Measurements from ENCODE around the gene COQ10A.

The COQ10A gene

GRCh38 chr12:56266693-56267442 lies at the start of gene COQ10A:
COQ10A (plus strand) TSS chr12:56266942; CDS start chr12:56267119, 177 bp downstream.
- CTCF ChIA-PET: interaction anchor here (0.7 to 1.2 kb wide), 4 partner anchors 8 to 197 kb away, joined by 3 to 6 read pairs (median 3); partner anchors contain the start of genes ANKRD52, CNPY2 and CS
- DNase-seq (ENCODE audit: extremely low spot score): peak; percentile 92
- TF ChIP-seq PKNOX1 (IDR thresholded peaks at IDR 0.05): no peak
- TF ChIP-seq ELF4 (IDR thresholded peaks at IDR 0.05): no peak; the same call in 1 of the 2 replicates
- TF ChIP-seq L3MBTL2 (conservative IDR thresholded peaks at IDR 0.05): peak; percentile 46
- TF ChIP-seq FOXM1 (IDR thresholded peaks at IDR 0.05; ENCODE audit: borderline replicate concordance): no peak
- TF ChIP-seq HDGF (IDR thresholded peaks at IDR 0.05; ENCODE audit: borderline replicate concordance): 0 out of 2 replicates have a peak, but pooled peaks have one; percentile 82
- POLR2A ChIA-PET: interaction anchor here (0.6 to 3.0 kb wide), 15 partner anchors 10 to 204 kb away, joined by 3 to 17 read pairs (median 5); partner anchors contain the start of genes ANKRD52, CNPY2, CS and ESYT1

GRCh38 chr12:56219840-56220239 lies 46.9 kb upstream of the COQ10A start:
- DNase-seq (ENCODE audit: extremely low spot score): no peak
- ChIA-PET POLR2A (interaction anchor here (3.0 to 3.2 kb wide), 2 partner anchors 30 to 92 kb away, joined by 23 to 66 read pairs; partner anchors contain the start of genes ESYT1 and SMARCC2), CTCF (interaction anchor here (3.3 kb wide), 1 partner anchor 15 kb away, joined by 28 read pairs; no protein-coding TSS in a partner anchor)
- TF ChIP-seq NFRKB (IDR thresholded peaks at IDR 0.05) (no peak), BHLHE40 (IDR thresholded peaks at IDR 0.05; ENCODE audit: borderline replicate concordance) (no peak), LEF1 (IDR thresholded peaks at IDR 0.05; ENCODE audit: borderline replicate concordance) (no peak), CTBP1 (IDR thresholded peaks at IDR 0.05; ENCODE audit: borderline replicate concordance) (no peak), TARDBP (IDR thresholded peaks at IDR 0.05) (no peak), HDGF (IDR thresholded peaks at IDR 0.05; ENCODE audit: borderline replicate concordance) (no peak), FOXM1 (IDR thresholded peaks at IDR 0.05; ENCODE audit: borderline replicate concordance) (no peak), PKNOX1 (IDR thresholded peaks at IDR 0.05) (no peak), L3MBTL2 (conservative IDR thresholded peaks at IDR 0.05) (no peak), SP1 (IDR thresholded peaks at IDR 0.05) (no peak), ZNF384 (IDR thresholded peaks at IDR 0.05) (no peak), ARNT (IDR thresholded peaks at IDR 0.05) (no peak), FOXA1 (IDR thresholded peaks at IDR 0.05) (no peak), FOXK2 (IDR thresholded peaks at IDR 0.05) (no peak), SUZ12 (IDR thresholded peaks at IDR 0.05) (no peak), ELF4 (IDR thresholded peaks at IDR 0.05) (no peak)

GRCh38 chr12:56220611-56221231 lies 46.0 kb upstream of the COQ10A start:
- POLR2A ChIA-PET: interaction anchor here (0.9 to 3.2 kb wide), 16 partner anchors 9 to 143 kb away, joined by 3 to 70 read pairs (median 14); partner anchors contain the start of genes ANKRD52, CNPY2, COQ10A and ESYT1
- TF ChIP-seq ARNT (IDR thresholded peaks at IDR 0.05) (no peak), ZNF384 (IDR thresholded peaks at IDR 0.05) (no peak), BHLHE40 (IDR thresholded peaks at IDR 0.05; ENCODE audit: borderline replicate concordance) (no peak), SUZ12 (IDR thresholded peaks at IDR 0.05) (no peak)
- CTCF ChIA-PET: interaction anchor here (1.2 to 3.3 kb wide), 3 partner anchors 12 to 21 kb away, joined by 4 to 28 read pairs (median 13); no protein-coding TSS in a partner anchor
- DNase-seq (ENCODE audit: extremely low spot score): no peak

DNA sequence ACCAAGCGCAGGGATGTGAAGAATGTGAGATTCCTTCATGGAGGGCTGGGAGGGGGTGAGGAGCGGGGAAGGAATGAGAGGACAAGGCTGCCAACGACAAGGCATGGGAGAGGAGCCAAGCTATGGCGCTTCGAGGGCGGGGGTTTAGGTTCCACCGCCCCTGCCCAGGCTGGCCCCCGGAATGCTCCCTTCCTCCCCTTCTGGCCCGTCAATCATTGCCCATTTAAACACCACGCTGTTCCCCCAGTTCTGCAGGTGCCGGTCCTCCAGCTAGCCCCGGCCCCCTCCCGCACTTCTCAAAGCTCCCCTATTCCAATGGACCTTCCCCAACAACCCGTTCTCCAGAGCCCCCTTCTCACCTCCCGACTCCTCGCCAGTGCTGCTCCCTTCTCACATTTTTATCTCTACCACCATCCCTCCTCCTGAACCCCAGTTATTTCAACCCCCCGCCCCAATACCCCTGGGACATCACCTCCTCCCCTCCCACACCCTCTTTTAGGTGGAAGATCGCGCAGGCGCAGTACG lies 45.4 kb upstream of the COQ10A start:
- peak; percentile 55 for DNase-seq (ENCODE audit: extremely low spot score)
- TF ChIP-seq LEF1 (IDR thresholded peaks at IDR 0.05; ENCODE audit: borderline replicate concordance) (no peak), L3MBTL2 (conservative IDR thresholded peaks at IDR 0.05) (0 out of 2 replicates have a peak, but pooled peaks have one; percentile 14), HDGF (IDR thresholded peaks at IDR 0.05; ENCODE audit: borderline replicate concordance) (no peak), PKNOX1 (IDR thresholded peaks at IDR 0.05) (peak; percentile 80), SUZ12 (IDR thresholded peaks at IDR 0.05) (no peak), TARDBP (IDR thresholded peaks at IDR 0.05) (no peak)
- POLR2A ChIA-PET: interaction anchor here (0.8 to 3.2 kb wide), 34 partner anchors 8 to 391 kb away, joined by 3 to 70 read pairs (median 8); partner anchors contain the start of genes ANKRD52, CNPY2, COQ10A and ESYT1
- CTCF ChIA-PET: interaction anchor here (0.8 to 3.3 kb wide), 9 partner anchors 10 to 102 kb away, joined by 3 to 28 read pairs (median 7); partner anchors contain the start of genes ANKRD52 and SMARCC2

- ChIA-PET POLR2A (interaction anchor here (0.8 to 3.2 kb wide), 38 partner anchors 9 to 391 kb away, joined by 3 to 70 read pairs (median 7); partner anchors contain the start of genes ANKRD52, CNPY2, COQ10A and ERBB3), CTCF (interaction anchor here (0.6 to 3.3 kb wide), 13 partner anchors 11 to 195 kb away, joined by 3 to 28 read pairs (median 4); partner anchors contain the start of genes ANKRD52 and SMARCC2)
- TF ChIP-seq NFRKB (IDR thresholded peaks at IDR 0.05): no peak
- TF ChIP-seq HDGF (IDR thresholded peaks at IDR 0.05; ENCODE audit: borderline replicate concordance): 0 out of 2 replicates have a peak, but pooled peaks have one; percentile 83
- no peak for TF ChIP-seq SUZ12 (IDR thresholded peaks at IDR 0.05)
- TF ChIP-seq CTBP1 (IDR thresholded peaks at IDR 0.05; ENCODE audit: borderline replicate concordance): no peak
- no peak for TF ChIP-seq ARNT (IDR thresholded peaks at IDR 0.05)
- TF ChIP-seq L3MBTL2 (conservative IDR thresholded peaks at IDR 0.05): peak; percentile 64; the same call in 1 of the 2 replicates
- no peak for TF ChIP-seq PKNOX1 (IDR thresholded peaks at IDR 0.05)
- peak; percentile 95 for DNase-seq (ENCODE audit: extremely low spot score)
These were observed 44.8 kb upstream of the COQ10A start, which contains the start of gene RNF41 for GRCh38 chr12:56221757-56222530. RNF41 (minus strand) TSS chr12:56221922; CDS start chr12:56214047, 7,875 bp downstream.
